ENCODE results near the gene SAP30.

SAP30 gene

GRCh38 chr4:173418639-173419038 is 47.9 kb downstream of the SAP30 start:
- no peak overlapping the region for H3K9ac ChIP-seq (ENCODE audit: low read length)
- no peaks in the 10 kb centered on the region for H3K36me3 ChIP-seq (ENCODE audit: control insufficient read depth, low read depth, low read length)

GRCh38 chr4:173420324-173420752 is 49.6 kb downstream of the SAP30 start:
- Histone ChIP-seq H3K27me3 (ENCODE audit: control insufficient read depth, insufficient read depth, low read length) (no peaks in the 10 kb centered on the region), H3K9ac (ENCODE audit: low read length) (no peak overlapping the region), H3K4me1 (ENCODE audit: control insufficient read depth, low read depth, low read length) (no peaks in the 10 kb centered on the region), H3K9me3 (ENCODE audit: control insufficient read depth, low read depth, low read length) (no peaks in the 10 kb centered on the region), H3K4me3 (ENCODE audit: low read length) (no peak overlapping the region), H3K27ac (ENCODE audit: low read length) (no peak overlapping the region), H3K36me3 (ENCODE audit: control insufficient read depth, low read depth, low read length) (no peaks in the 10 kb centered on the region)

More at GRCh38 chr4:173418639-173419038, 47.9 kb downstream of the SAP30 start:
- Histone ChIP-seq H3K9me3 (ENCODE audit: control insufficient read depth, low read depth, low read length) (no peaks in the 10 kb centered on the region), H3K4me1 (ENCODE audit: control insufficient read depth, low read depth, low read length) (no peaks in the 10 kb centered on the region), H3K4me3 (ENCODE audit: low read length) (no peak overlapping the region), H3K27ac (ENCODE audit: low read length) (no peak overlapping the region), H3K27me3 (ENCODE audit: control insufficient read depth, insufficient read depth, low read length) (no peaks in the 10 kb centered on the region)

GRCh38 chr4:173420801-173421200 is 50.0 kb downstream of the SAP30 start:
- H3K4me3 ChIP-seq (ENCODE audit: low read length) = no peak overlapping the region
- H3K27me3 ChIP-seq (ENCODE audit: control insufficient read depth, insufficient read depth, low read length) = no peaks in the 10 kb centered on the region
- no peaks in the 10 kb centered on the region for H3K4me1 ChIP-seq (ENCODE audit: control insufficient read depth, low read depth, low read length)
- no peak overlapping the region for H3K27ac ChIP-seq (ENCODE audit: low read length)
- H3K9ac ChIP-seq (ENCODE audit: low read length) = no peak overlapping the region
- H3K36me3 ChIP-seq (ENCODE audit: control insufficient read depth, low read depth, low read length) = no peaks in the 10 kb centered on the region
- H3K9me3 ChIP-seq (ENCODE audit: control insufficient read depth, low read depth, low read length) = no peaks in the 10 kb centered on the region

DNA sequence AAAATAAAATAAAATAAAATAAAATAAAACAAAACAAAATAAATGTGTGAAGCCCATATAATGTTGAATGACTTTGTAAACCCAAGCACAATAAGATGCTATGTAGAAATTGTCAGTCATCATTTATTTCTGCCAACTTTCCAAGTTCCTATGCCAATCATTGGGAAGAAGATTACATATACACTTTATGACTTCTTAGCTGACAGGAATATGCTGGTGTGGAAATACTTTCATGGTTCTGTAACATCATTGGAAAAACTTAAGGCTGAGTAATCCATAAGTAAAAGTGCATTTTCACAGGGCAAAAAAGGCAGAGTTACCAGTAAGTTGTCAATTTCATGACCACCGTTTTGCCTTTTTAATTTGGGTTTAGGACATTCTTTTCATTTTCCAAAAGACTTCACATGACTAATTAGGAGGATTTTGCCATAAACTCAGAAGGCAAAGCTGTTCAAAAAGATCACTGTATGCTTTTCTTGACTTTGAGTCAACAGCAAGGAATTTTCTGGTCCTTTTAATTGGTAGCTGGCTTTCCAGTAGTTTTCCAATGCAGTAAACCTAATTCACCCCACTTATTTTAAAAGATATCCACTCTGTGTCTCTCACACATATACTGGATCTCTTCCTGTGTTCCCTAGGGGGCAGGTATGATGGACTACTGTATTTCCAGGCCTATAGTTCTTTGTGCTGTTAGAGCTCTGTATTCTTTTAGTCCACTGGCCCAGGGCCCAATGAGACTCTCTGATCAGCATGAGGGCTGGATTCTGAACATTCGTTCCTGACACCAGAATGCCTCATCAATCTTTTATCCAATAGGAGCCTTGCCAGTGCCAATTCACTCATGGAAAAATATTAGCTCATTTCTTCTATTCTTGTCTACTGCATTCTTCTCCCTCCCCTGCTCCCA is 54.4 kb downstream of the SAP30 start:
- Histone ChIP-seq H3K9me3 (ENCODE audit: control insufficient read depth, low read depth, low read length) (no peaks in the 10 kb centered on the region), H3K27me3 (ENCODE audit: control insufficient read depth, insufficient read depth, low read length) (no peaks in the 10 kb centered on the region), H3K4me3 (ENCODE audit: low read length) (no peak overlapping the region), H3K27ac (ENCODE audit: low read length) (no peak overlapping the region), H3K36me3 (ENCODE audit: control insufficient read depth, low read depth, low read length) (no peaks in the 10 kb centered on the region), H3K9ac (ENCODE audit: low read length) (no peak overlapping the region), H3K4me1 (ENCODE audit: control insufficient read depth, low read depth, low read length) (no peaks in the 10 kb centered on the region)

GRCh38 chr4:173426064-173426463 is 55.3 kb downstream of the SAP30 start:
- H3K9me3 ChIP-seq (ENCODE audit: control insufficient read depth, low read depth, low read length) = no peaks in the 10 kb centered on the region
- H3K27ac ChIP-seq (ENCODE audit: low read length) = no peak overlapping the region
- H3K4me3 ChIP-seq (ENCODE audit: low read length) = no peak overlapping the region
- H3K27me3 ChIP-seq (ENCODE audit: control insufficient read depth, insufficient read depth, low read length) = no peaks in the 10 kb centered on the region
- no peaks in the 10 kb centered on the region for H3K4me1 ChIP-seq (ENCODE audit: control insufficient read depth, low read depth, low read length)
- no peaks in the 10 kb centered on the region for H3K36me3 ChIP-seq (ENCODE audit: control insufficient read depth, low read depth, low read length)
- no peak overlapping the region for H3K9ac ChIP-seq (ENCODE audit: low read length)
